ENCODE data around the gene FBXL7.

The FBXL7 gene

GRCh38 chr5:15837551-15838289, 337.7 kb downstream of the FBXL7 start:
- no peak for DNase-seq (ENCODE audit: low read depth)
- TF ChIP-seq CTCF (IDR thresholded peaks at IDR 0.05; ENCODE audit: insufficient read depth, low read depth, low read length, missing control alignments), result no peak
- H3K4me3 ChIP-seq (ENCODE audit: low read depth, low read length), result no peak overlapping the region

GRCh38 chr5:15844253-15844652, 344.3 kb downstream of the FBXL7 start:
- no peak for TF ChIP-seq CTCF (IDR thresholded peaks at IDR 0.05; ENCODE audit: insufficient read depth, low read depth, low read length, missing control alignments)
- no peak for DNase-seq (ENCODE audit: low read depth)
- H3K4me3 ChIP-seq (ENCODE audit: low read depth, low read length), result no peak overlapping the region

GRCh38 chr5:15844871-15845270, 344.9 kb downstream of the FBXL7 start:
- no peak for TF ChIP-seq CTCF (IDR thresholded peaks at IDR 0.05; ENCODE audit: insufficient read depth, low read depth, low read length, missing control alignments)
- H3K4me3 ChIP-seq (ENCODE audit: low read depth, low read length), result no peak overlapping the region
- DNase-seq (ENCODE audit: low read depth), result no peak

- H3K4me3 ChIP-seq (ENCODE audit: low read depth, low read length), result no peak overlapping the region
- TF ChIP-seq CTCF (IDR thresholded peaks at IDR 0.05; ENCODE audit: insufficient read depth, low read depth, low read length, missing control alignments), result no peak
- no peak for DNase-seq (ENCODE audit: low read depth)
Measured at GRCh38 chr5:15850536-15850935, 350.6 kb downstream of the FBXL7 start.

- no peak for TF ChIP-seq CTCF (IDR thresholded peaks at IDR 0.05; ENCODE audit: insufficient read depth, low read depth, low read length, missing control alignments)
- no peak for DNase-seq (ENCODE audit: low read depth)
- H3K4me3 ChIP-seq (ENCODE audit: low read depth, low read length), result no peak overlapping the region
Measured at GRCh38 chr5:15850939-15851341, 351.0 kb downstream of the FBXL7 start.

GRCh38 chr5:15852217-15852616, 352.2 kb downstream of the FBXL7 start:
- no peak for DNase-seq (ENCODE audit: low read depth)
- no peak overlapping the region for H3K4me3 ChIP-seq (ENCODE audit: low read depth, low read length)
- TF ChIP-seq CTCF (IDR thresholded peaks at IDR 0.05; ENCODE audit: insufficient read depth, low read depth, low read length, missing control alignments), result no peak

- H3K4me3 ChIP-seq (ENCODE audit: low read depth, low read length), result no peak overlapping the region
- no peak for TF ChIP-seq CTCF (IDR thresholded peaks at IDR 0.05; ENCODE audit: insufficient read depth, low read depth, low read length, missing control alignments)
- DNase-seq (ENCODE audit: low read depth), result no peak
Measured at GRCh38 chr5:15852949-15853348, 353.0 kb downstream of the FBXL7 start.

All from GM12865 (cell line).